Measurements from ENCODE around the gene CSTF3. TPM values are rescaled to one million over a fixed set of nuclear protein-coding genes. Genes with fewer than 3 reads are reported as not detected.

Gene CSTF3
- total RNA-seq, 2 experiments from 2014 or later = 26.5 to 30.2 TPM

- no peaks in the 10 kb centered on the region for H3K27me3 Mint-ChIP-seq
- no peak overlapping the region for H3K27ac Mint-ChIP-seq
- ChIA-PET POLR2A (no interaction called here), CTCF (interaction anchor here (0.8 kb wide), 1 partner anchor 45 kb away, joined by 3 read pairs; no protein-coding TSS in a partner anchor)
- no peak overlapping the region for H3K4me3 Mint-ChIP-seq
- H3K4me1 Mint-ChIP-seq = no peaks in the 10 kb centered on the region
- peaks cover 11% of the 10 kb centered on the region for H3K36me3 Mint-ChIP-seq (ENCODE audit: low read depth)
- no peak for DNase-seq
- H3K9me3 Mint-ChIP-seq = no peaks in the 10 kb centered on the region
These were observed 51.2 kb downstream of the CSTF3 start for GRCh38 chr11:33110083-33110482.

- H3K36me3 Mint-ChIP-seq (ENCODE audit: low read depth) = peaks cover 11% of the 10 kb centered on the region
- no peak overlapping the region for H3K4me3 Mint-ChIP-seq
- ChIA-PET POLR2A (no interaction called here), CTCF (no interaction called here)
- no peaks in the 10 kb centered on the region for H3K9me3 Mint-ChIP-seq
- no peak overlapping the region for H3K27ac Mint-ChIP-seq
- no peaks in the 10 kb centered on the region for H3K27me3 Mint-ChIP-seq
- DNase-seq = no peak
- H3K4me1 Mint-ChIP-seq = no peaks in the 10 kb centered on the region
These were observed 51.9 kb downstream of the CSTF3 start for GRCh38 chr11:33109294-33109895.

- H3K9me3 Mint-ChIP-seq = no peaks in the 10 kb centered on the region
- no peaks in the 10 kb centered on the region for H3K27me3 Mint-ChIP-seq
- no peak overlapping the region for H3K27ac Mint-ChIP-seq
- ChIA-PET CTCF (interaction anchor here (0.6 kb wide), 1 partner anchor 534 kb away, joined by 4 read pairs; no protein-coding TSS in a partner anchor), POLR2A (no interaction called here)
- no peak overlapping the region for H3K4me3 Mint-ChIP-seq
- DNase-seq = no peak
- no peaks in the 10 kb centered on the region for H3K4me1 Mint-ChIP-seq
- H3K36me3 Mint-ChIP-seq (ENCODE audit: low read depth) = peaks cover 32% of the 10 kb centered on the region
These were observed 57.4 kb downstream of the CSTF3 start for GRCh38 chr11:33103836-33104235.

GRCh38 chr11:33094157-33094556, 67.1 kb downstream of the CSTF3 start:
- no peak overlapping the region for H3K4me3 Mint-ChIP-seq
- H3K36me3 Mint-ChIP-seq (ENCODE audit: low read depth) = peaks cover 46% of the 10 kb centered on the region
- ChIA-PET CTCF (no interaction called here), POLR2A (no interaction called here)
- no peak for DNase-seq
- no peaks in the 10 kb centered on the region for H3K9me3 Mint-ChIP-seq
- no peak overlapping the region for H3K27ac Mint-ChIP-seq
- no peaks in the 10 kb centered on the region for H3K27me3 Mint-ChIP-seq
- H3K4me1 Mint-ChIP-seq = no peaks in the 10 kb centered on the region

GRCh38 chr11:33089776-33090175, 71.5 kb downstream of the CSTF3 start:
- Mint-ChIP-seq H3K27me3 (no peaks in the 10 kb centered on the region), H3K9me3 (no peaks in the 10 kb centered on the region), H3K4me1 (no peaks in the 10 kb centered on the region), H3K4me3 (no peak overlapping the region), H3K27ac (no peak overlapping the region), H3K36me3 (ENCODE audit: low read depth) (peaks cover 42% of the 10 kb centered on the region)
- CTCF ChIA-PET = no interaction called here
- POLR2A ChIA-PET = no interaction called here
- DNase-seq = no peak

- no peak for DNase-seq
- no peak overlapping the region for H3K4me3 Mint-ChIP-seq
- H3K9me3 Mint-ChIP-seq = no peaks in the 10 kb centered on the region
- no peaks in the 10 kb centered on the region for H3K4me1 Mint-ChIP-seq
- H3K36me3 Mint-ChIP-seq (ENCODE audit: low read depth) = peaks cover 49% of the 10 kb centered on the region
- H3K27me3 Mint-ChIP-seq = no peaks in the 10 kb centered on the region
- H3K27ac Mint-ChIP-seq = no peak overlapping the region
- CTCF ChIA-PET = no interaction called here
- POLR2A ChIA-PET = no interaction called here
These were observed 75.3 kb downstream of the CSTF3 start for GRCh38 chr11:33086017-33086416.

GRCh38 chr11:33083918-33084317, 77.4 kb downstream of the CSTF3 start:
- no peak overlapping the region for H3K27ac Mint-ChIP-seq
- CTCF ChIA-PET = interaction anchor here (1.0 kb wide), 1 partner anchor 18 kb away, joined by 3 read pairs; no protein-coding TSS in a partner anchor
- DNase-seq = no peak
- H3K4me1 Mint-ChIP-seq = no peaks in the 10 kb centered on the region
- no peaks in the 10 kb centered on the region for H3K9me3 Mint-ChIP-seq
- no peaks in the 10 kb centered on the region for H3K27me3 Mint-ChIP-seq
- H3K4me3 Mint-ChIP-seq = no peak overlapping the region
- POLR2A ChIA-PET = no interaction called here
- H3K36me3 Mint-ChIP-seq (ENCODE audit: low read depth) = peaks cover 39% of the 10 kb centered on the region

GRCh38 chr11:33072465-33072864, 88.8 kb downstream of the CSTF3 start:
- Mint-ChIP-seq H3K27ac (no peak overlapping the region), H3K4me3 (no peak overlapping the region), H3K27me3 (no peaks in the 10 kb centered on the region), H3K9me3 (no peaks in the 10 kb centered on the region), H3K36me3 (ENCODE audit: low read depth) (peaks cover 60% of the 10 kb centered on the region), H3K4me1 (no peaks in the 10 kb centered on the region)
- ChIA-PET CTCF (no interaction called here), POLR2A (no interaction called here)
- no peak for DNase-seq

- POLR2A ChIA-PET = no interaction called here
- no peak for DNase-seq
- no peaks in the 10 kb centered on the region for H3K27me3 Mint-ChIP-seq
- peaks cover 12% of the 10 kb centered on the region for H3K4me1 Mint-ChIP-seq
- CTCF ChIA-PET = interaction anchor here (0.6 to 10.9 kb wide), 2 partner anchors 98 to 110 kb away, joined by 3 to 121 read pairs; no protein-coding TSS in a partner anchor
- peaks cover 54% of the 10 kb centered on the region for H3K36me3 Mint-ChIP-seq (ENCODE audit: low read depth)
- no peaks in the 10 kb centered on the region for H3K9me3 Mint-ChIP-seq
- H3K27ac Mint-ChIP-seq = no peak overlapping the region
- no peak overlapping the region for H3K4me3 Mint-ChIP-seq
These were observed 92.5 kb downstream of the CSTF3 start for GRCh38 chr11:33068611-33069340.

- H3K4me3 Mint-ChIP-seq = no peak overlapping the region
- no peaks in the 10 kb centered on the region for H3K27me3 Mint-ChIP-seq
- no peaks in the 10 kb centered on the region for H3K9me3 Mint-ChIP-seq
- no peak for DNase-seq
- CTCF ChIA-PET = interaction anchor here (2.9 to 10.9 kb wide), 3 partner anchors 13 to 109 kb away, joined by 15 to 121 read pairs (median 17); no protein-coding TSS in a partner anchor
- no peak overlapping the region for H3K27ac Mint-ChIP-seq
- H3K4me1 Mint-ChIP-seq = peaks cover 26% of the 10 kb centered on the region
- H3K36me3 Mint-ChIP-seq (ENCODE audit: low read depth) = peaks cover 51% of the 10 kb centered on the region
- POLR2A ChIA-PET = no interaction called here
These were observed 94.0 kb downstream of the CSTF3 start for GRCh38 chr11:33067294-33067693.

- ChIA-PET POLR2A (interaction anchor here (1.0 to 1.6 kb wide), 2 partner anchors 12 to 27 kb away, joined by 3 to 4 read pairs; partner anchors contain the start of gene TCP11L1), CTCF (interaction anchor here (0.6 to 10.9 kb wide), 38 partner anchors 8 to 342 kb away, joined by 3 to 121 read pairs (median 4); partner anchors contain the start of genes CSTF3, DEPDC7, QSER1 and TCP11L1)
- Mint-ChIP-seq H3K4me3 (no peak overlapping the region), H3K27me3 (no peaks in the 10 kb centered on the region), H3K9me3 (no peaks in the 10 kb centered on the region), H3K36me3 (ENCODE audit: low read depth) (peaks cover 46% of the 10 kb centered on the region), H3K27ac (no peak overlapping the region), H3K4me1 (peaks cover 34% of the 10 kb centered on the region)
- DNase-seq = peak; percentile 73
These were observed 95.7 kb downstream of the CSTF3 start for GRCh38 chr11:33065445-33066178.

- ChIA-PET CTCF (interaction anchor here (0.6 to 10.9 kb wide), 31 partner anchors 8 to 343 kb away, joined by 3 to 121 read pairs (median 5); partner anchors contain the start of genes CSTF3, DEPDC7 and TCP11L1), POLR2A (interaction anchor here (1.0 to 1.6 kb wide), 2 partner anchors 12 to 26 kb away, joined by 3 to 4 read pairs; partner anchors contain the start of gene TCP11L1)
- DNase-seq = no peak
- Mint-ChIP-seq H3K36me3 (ENCODE audit: low read depth) (peaks cover 53% of the 10 kb centered on the region), H3K9me3 (no peaks in the 10 kb centered on the region), H3K27me3 (no peaks in the 10 kb centered on the region), H3K4me1 (peaks cover 37% of the 10 kb centered on the region), H3K4me3 (no peak overlapping the region), H3K27ac (no peak overlapping the region)
These were observed 96.4 kb downstream of the CSTF3 start for GRCh38 chr11:33064866-33065265.

All from activated CD4-positive, alpha-beta memory T cell treated with anti-CD3 and anti-CD28 coated beads, Interleukin-2, amount 10 ng/mL, durations not matched to agents 7 days and 5 days (primary cell).